ENCODE measurements around the gene KCNQ1. TPM values are rescaled to one million over a fixed set of nuclear protein-coding genes. Genes with fewer than 3 reads are reported as not detected.

KCNQ1 gene
- total RNA-seq, 4 donors from 2014 or later, result 0.81 to 2.2 (median 1.6) TPM

DNA sequence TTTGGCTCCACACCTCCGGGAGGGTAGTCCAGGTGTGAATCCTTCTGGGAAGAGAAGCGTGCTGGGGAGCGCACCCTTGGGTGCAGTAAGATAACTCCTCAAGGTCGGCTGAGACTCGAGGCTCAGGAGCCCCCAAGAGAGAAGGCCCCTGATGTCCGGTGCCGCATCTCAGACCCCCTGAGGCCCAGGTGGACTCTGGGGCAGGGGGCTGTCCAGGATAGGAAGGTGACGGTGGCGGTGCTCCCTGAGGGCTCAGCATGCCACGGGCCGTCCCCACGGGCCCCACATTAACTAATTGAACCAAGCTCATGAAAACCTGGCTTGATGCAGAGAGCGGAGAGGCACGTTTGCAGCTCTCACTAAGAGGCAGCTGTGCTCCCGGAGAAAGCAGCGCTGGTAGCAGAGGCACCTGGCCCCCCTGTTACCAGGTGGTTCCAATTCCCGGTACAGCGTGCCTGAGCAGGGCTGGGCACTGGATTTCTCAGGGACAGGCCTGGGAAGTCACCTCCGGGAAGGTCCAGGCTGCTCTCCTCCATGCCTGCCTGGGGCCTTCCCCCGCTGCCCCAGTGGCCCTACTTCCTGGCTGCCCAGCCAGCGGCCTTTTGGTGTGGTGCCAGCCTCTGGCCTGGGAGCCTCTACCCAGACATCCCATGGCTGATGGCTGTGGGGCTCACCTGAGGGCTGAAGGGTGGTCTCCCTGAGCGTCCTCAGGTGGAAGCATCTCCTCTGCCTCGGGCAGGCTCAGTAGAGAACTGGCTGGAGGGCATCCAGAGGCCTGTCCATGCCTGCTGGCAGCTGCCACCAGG, 1.1 kb downstream of the KCNQ1 start:
- TF ChIP-seq POLR2A (IDR thresholded peaks at IDR 0.05), result no peak
- TF ChIP-seq, protein P1, sequence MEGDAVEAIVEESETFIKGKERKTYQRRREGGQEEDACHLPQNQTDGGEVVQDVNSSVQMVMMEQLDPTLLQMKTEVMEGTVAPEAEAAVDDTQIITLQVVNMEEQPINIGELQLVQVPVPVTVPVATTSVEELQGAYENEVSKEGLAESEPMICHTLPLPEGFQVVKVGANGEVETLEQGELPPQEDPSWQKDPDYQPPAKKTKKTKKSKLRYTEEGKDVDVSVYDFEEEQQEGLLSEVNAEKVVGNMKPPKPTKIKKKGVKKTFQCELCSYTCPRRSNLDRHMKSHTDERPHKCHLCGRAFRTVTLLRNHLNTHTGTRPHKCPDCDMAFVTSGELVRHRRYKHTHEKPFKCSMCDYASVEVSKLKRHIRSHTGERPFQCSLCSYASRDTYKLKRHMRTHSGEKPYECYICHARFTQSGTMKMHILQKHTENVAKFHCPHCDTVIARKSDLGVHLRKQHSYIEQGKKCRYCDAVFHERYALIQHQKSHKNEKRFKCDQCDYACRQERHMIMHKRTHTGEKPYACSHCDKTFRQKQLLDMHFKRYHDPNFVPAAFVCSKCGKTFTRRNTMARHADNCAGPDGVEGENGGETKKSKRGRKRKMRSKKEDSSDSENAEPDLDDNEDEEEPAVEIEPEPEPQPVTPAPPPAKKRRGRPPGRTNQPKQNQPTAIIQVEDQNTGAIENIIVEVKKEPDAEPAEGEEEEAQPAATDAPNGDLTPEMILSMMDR (IDR thresholded peaks at IDR 0.05), result no peak
- intact Hi-C loops (cut with DNase I; ENCODE audit: low total_unique reads), result no loop called here
- WGBS, 2 donors, result 16 to 34% methylated on average over 12 to 13 of the region's 23 CpGs
- DNase-seq (ENCODE audit: low spot score in 2 of 2), result no peak
- no peak overlapping the region for H3K4me3 ChIP-seq (ENCODE audit: low read depth, poor library complexity, severe bottlenecking)

DNA sequence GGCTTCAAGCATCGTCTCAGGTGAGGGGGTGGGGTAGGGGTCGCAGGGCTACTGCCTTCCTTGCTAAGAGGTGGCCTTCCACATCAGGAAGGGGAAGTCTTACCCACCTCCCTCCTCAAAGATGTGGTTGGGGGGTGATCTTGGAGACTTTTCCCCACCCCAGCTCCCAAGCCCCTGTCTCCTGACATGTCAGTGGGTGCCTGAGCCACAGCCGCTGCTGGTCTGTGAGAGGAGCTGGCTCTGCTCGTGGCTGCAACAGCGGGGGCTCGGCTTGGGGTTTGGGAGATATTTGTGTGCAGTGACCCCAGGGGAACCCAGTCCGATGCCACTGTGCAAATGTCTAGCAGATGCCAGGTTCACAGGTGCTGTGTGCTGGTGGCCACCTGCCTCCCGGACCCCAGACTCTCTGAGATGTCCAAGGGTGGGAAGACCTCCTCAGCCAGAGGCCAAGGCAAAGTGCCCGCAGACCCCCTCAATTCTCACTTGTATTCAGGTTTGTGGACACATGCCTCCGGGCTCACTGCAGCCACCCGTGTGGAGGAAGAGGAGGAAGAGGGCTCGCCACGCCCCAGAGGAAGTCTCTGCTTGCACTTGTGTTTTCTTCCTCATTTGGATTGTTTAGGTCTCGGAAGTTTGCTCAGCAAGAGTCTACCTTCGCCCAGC, 1.9 kb downstream of the KCNQ1 start:
- WGBS, 2 donors, result 72 to 75% methylated on average over 14 to 15 of the region's 15 CpGs
- intact Hi-C loops (cut with DNase I; ENCODE audit: low total_unique reads), result no loop called here
- TF ChIP-seq POLR2A (IDR thresholded peaks at IDR 0.05), result no peak
- TF ChIP-seq, protein P1 (IDR thresholded peaks at IDR 0.05), result no peak
- DNase-seq (ENCODE audit: low spot score in 2 of 2), result no peak
- no peak overlapping the region for H3K4me3 ChIP-seq (ENCODE audit: low read depth, poor library complexity, severe bottlenecking)

DNA sequence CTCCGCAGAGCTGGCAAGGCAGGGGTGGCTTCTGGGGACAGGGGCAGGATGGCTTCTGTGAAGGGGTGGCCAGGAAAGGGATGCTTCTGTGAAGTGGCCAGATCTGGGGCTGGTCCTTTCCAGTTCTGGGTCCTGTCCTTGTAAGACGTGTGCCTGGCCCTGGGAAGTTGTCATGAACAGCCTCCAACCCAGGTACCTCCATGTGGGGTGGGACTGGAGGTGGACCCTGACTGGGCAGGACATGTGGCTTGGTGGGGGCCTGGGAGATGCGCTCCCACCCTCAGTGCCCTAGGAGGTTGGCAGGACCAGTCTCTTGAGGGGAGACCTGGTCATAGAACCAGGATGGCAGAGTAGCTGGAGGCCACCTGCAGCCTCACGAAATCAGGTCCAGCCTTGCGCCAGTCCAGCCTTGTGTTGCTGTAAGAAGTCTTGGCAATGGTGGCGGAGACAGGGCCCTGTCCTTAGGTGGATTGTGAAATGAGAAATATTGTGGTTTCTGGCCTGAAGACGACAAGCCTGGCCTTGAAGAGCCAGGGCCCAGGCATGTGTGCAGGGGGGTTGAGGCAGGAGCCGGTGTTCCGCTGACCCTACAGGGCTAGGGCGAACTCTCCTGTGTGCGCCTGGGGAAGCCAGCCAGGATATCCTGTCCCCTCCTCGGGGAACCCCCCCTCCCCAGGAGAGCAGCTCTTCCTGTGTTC, 2.6 kb downstream of the KCNQ1 start:
- TF ChIP-seq, protein P1 (IDR thresholded peaks at IDR 0.05), result no peak
- no peak for TF ChIP-seq POLR2A (IDR thresholded peaks at IDR 0.05)
- intact Hi-C loops (cut with DNase I; ENCODE audit: low total_unique reads), result no loop called here
- no peak overlapping the region for H3K4me3 ChIP-seq (ENCODE audit: low read depth, poor library complexity, severe bottlenecking)
- no peak for DNase-seq (ENCODE audit: low spot score in 2 of 2)
- 66 to 76% methylated on average over 8 to 11 of the region's 12 CpGs for WGBS, 2 donors

DNA sequence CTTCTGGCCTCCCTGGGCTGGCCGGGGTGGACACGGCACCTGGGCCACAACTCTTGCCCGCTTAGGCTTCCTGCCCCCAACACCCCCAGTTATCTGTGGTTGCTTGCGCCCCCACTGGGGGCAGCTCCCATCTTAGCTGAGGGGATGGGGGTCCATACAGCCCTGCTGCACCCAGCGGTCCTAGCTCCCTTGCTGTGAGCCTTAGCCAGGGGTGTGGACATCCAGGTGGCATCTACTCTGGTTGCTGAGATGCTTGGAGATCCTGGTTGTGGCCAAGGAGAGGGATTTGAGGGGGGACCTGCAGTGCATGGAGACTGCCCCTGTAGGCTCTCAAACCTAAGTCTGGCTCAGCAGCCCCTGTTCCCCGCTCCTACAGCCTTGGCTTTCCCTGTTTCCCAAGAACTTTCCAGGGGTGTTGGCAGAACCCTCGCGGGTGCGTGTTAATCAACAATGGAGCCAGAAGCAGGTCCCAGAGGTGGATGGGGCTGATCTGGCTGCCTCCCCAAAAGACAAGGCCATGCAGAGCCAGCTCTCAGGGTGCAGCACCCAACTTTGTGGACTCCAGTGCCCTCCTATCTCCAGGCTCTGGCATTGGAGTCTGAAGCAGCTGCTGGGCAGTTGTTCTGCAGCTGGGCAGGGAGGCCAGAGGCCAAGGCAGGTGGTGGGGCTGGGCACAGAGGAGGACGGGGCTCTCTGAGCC, 3.3 kb downstream of the KCNQ1 start:
- no peak for DNase-seq (ENCODE audit: low spot score in 2 of 2)
- WGBS, 2 donors, result 80 to 85% methylated on average over 7 to 10 of the region's 10 CpGs
- no peak overlapping the region for H3K4me3 ChIP-seq (ENCODE audit: low read depth, poor library complexity, severe bottlenecking)

More for the DNA sequence above, 3.3 kb downstream of the KCNQ1 start:
- intact Hi-C loops (cut with DNase I; ENCODE audit: low total_unique reads), result no loop called here
- TF ChIP-seq, protein P1 (IDR thresholded peaks at IDR 0.05), result no peak
- no peak for TF ChIP-seq POLR2A (IDR thresholded peaks at IDR 0.05)

All from lower leg skin (tissue), 4 donors.